ENCODE measurements around the gene NEURL4.

The NEURL4 gene

DNA sequence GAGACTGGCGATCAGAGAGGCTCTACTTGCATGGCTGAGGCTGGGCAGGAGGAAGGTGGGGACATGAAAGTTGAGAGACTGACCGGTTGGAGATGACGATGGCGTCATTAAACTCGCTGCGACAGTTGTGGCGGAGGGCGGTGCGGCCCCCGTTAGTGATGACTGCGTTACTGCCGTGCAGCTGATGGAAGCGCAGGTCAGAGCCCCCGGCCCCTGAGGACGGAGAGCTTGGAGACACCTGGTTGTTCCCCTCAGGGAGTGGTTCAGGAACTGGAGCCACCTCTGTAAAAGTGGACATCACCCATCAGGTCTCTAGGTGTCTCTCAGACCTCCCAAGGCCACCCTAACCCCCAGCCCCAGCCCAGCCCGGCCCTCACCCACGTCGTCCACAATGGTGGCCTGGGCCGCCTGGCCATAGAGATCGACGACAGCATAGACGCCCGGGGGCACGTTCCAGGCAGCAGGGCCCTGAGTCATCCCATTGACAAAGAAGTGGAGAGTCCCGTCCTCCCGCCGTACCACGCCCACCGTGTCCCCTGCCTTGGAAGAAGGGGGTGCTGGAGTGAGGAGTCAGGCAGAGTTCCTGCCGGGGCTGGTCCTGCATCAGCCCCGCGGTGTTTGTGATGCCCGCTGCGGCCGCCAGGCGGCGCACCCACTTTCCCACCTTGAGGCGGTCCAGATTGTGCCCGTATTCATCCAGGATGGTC lies 5.3 kb downstream of the NEURL4 start:
- TF ChIP-seq, protein P1, sequence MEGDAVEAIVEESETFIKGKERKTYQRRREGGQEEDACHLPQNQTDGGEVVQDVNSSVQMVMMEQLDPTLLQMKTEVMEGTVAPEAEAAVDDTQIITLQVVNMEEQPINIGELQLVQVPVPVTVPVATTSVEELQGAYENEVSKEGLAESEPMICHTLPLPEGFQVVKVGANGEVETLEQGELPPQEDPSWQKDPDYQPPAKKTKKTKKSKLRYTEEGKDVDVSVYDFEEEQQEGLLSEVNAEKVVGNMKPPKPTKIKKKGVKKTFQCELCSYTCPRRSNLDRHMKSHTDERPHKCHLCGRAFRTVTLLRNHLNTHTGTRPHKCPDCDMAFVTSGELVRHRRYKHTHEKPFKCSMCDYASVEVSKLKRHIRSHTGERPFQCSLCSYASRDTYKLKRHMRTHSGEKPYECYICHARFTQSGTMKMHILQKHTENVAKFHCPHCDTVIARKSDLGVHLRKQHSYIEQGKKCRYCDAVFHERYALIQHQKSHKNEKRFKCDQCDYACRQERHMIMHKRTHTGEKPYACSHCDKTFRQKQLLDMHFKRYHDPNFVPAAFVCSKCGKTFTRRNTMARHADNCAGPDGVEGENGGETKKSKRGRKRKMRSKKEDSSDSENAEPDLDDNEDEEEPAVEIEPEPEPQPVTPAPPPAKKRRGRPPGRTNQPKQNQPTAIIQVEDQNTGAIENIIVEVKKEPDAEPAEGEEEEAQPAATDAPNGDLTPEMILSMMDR (IDR thresholded peaks at IDR 0.05; ENCODE audit: low read depth, low read length, missing control alignments) = peak; percentile 98
- peaks cover 45% of the 10 kb centered on the region for H3K36me3 ChIP-seq (replicated peaks)
- peak; percentile 42 for DNase-seq
- no peak overlapping the region for H3K27ac ChIP-seq
- no peaks in the 10 kb centered on the region for H3K27me3 ChIP-seq (replicated peaks)
- in situ Hi-C loops (cut with HindIII; ENCODE audit: low pct_ligation_motif_present, low sequenced_read_pairs) = no loop called here
- no peak overlapping the region for H3K4me3 ChIP-seq (ENCODE audit: low read depth, low read length)

DNA sequence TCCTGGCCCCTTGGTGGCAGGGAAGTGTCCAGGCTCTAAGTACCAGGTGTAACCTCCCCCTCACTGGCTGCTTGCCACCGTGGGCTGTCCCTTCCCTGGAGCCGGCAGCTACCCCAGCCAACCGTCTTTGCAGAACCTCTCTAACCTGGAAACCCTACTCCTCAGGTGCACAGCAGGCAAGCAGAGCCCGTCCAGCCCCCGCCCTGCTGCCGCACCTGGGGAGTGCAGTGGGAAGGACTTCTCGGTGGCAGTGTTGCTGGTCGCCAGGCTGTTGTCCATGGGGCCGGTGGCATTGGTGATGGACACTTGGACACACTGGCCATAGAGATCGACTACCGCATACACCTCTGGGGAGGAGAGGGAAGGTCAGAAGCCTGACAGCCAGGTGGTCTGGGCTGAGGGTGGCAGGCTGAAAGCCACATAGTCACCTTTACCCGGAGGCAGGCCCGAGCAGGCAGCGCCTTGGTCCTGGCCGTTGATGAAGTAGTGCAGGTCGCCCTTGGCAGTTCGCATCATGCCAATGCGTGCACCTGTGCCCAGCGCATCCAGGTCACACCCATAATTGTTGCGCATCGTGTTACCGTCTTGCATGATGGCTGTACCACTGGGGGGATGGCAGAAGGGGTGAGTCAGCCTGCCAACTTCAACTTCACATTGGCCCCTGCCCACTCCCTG lies 6.5 kb downstream of the NEURL4 start:
- Histone ChIP-seq H3K27ac (no peak overlapping the region), H3K4me3 (ENCODE audit: low read depth, low read length) (no peak overlapping the region), H3K27me3 (replicated peaks) (no peaks in the 10 kb centered on the region), H3K36me3 (replicated peaks) (peaks cover 57% of the 10 kb centered on the region)
- no peak for DNase-seq
- in situ Hi-C loops (cut with HindIII; ENCODE audit: low pct_ligation_motif_present, low sequenced_read_pairs) = no loop called here
- TF ChIP-seq, protein P1 (IDR thresholded peaks at IDR 0.05; ENCODE audit: low read depth, low read length, missing control alignments) = no peak

DNA sequence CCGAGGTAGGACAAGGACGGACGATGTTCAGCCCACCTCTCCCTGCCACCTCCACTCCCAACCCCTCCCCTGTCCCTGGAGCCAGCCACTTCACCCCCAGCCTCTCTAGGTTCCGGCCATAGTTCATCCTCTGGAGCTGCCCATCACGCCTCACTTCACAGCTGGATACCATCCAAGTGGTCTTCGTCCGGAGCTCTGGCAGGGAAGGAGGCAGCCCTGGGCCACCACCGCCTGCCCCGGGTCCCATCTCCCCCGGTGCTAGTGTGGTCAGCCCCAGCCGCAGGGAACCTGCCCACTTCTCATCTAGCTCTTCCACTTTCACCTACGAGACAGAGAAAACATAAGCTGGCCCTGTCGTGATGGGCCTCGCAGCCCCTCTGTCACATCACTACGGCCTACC lies 7.7 kb downstream of the NEURL4 start:
- Histone ChIP-seq H3K4me3 (ENCODE audit: low read depth, low read length) (no peak overlapping the region), H3K36me3 (replicated peaks) (peaks cover 59% of the 10 kb centered on the region), H3K27ac (no peak overlapping the region), H3K27me3 (replicated peaks) (no peaks in the 10 kb centered on the region)
- in situ Hi-C loops (cut with HindIII; ENCODE audit: low pct_ligation_motif_present, low sequenced_read_pairs) = no loop called here
- no peak for DNase-seq
- TF ChIP-seq, protein P1 (IDR thresholded peaks at IDR 0.05; ENCODE audit: low read depth, low read length, missing control alignments) = no peak

DNA sequence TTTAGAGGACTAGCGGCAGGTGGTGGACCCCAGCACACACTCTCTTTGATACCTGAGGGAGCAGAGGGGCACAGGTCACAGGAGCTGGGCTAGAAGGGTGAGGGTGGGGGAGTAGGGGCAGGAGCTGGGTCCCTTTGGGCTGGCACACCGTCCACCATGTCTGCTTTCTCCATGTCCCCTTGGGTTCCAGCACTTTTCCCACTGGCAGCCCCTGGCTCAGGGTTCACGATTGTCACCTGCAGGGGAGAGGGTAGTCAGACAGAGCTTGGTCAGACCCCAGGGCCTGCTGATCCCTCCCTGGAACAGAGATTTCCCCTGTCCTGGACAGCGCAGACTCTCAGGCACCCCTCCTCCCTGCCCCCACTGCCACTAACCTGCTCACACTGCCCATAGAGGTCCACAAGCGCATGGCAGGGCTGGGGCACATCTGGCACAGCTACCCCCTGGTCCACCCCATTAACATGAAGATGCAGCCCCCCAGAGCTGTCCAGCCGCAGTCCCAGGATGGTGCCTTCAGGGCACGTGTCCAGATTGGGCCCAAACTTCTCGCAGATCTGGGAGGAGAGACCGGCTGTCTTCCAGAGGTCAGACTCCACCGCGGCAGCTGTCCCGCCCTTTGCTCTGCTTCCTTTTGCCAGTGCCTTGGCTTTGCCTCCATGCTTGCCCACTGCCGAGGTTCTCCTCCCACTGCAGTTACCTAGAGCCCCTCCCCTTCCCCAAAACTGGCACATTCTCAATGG lies 10.8 kb downstream of the NEURL4 start:
- in situ Hi-C loops (cut with HindIII; ENCODE audit: low pct_ligation_motif_present, low sequenced_read_pairs) = no loop called here
- Histone ChIP-seq H3K27me3 (replicated peaks) (no peaks in the 10 kb centered on the region), H3K36me3 (replicated peaks) (peaks cover 55% of the 10 kb centered on the region), H3K4me3 (ENCODE audit: low read depth, low read length) (no peak overlapping the region), H3K27ac (no peak overlapping the region)
- TF ChIP-seq, protein P1 (IDR thresholded peaks at IDR 0.05; ENCODE audit: low read depth, low read length, missing control alignments) = no peak
- DNase-seq = no peak

DNA sequence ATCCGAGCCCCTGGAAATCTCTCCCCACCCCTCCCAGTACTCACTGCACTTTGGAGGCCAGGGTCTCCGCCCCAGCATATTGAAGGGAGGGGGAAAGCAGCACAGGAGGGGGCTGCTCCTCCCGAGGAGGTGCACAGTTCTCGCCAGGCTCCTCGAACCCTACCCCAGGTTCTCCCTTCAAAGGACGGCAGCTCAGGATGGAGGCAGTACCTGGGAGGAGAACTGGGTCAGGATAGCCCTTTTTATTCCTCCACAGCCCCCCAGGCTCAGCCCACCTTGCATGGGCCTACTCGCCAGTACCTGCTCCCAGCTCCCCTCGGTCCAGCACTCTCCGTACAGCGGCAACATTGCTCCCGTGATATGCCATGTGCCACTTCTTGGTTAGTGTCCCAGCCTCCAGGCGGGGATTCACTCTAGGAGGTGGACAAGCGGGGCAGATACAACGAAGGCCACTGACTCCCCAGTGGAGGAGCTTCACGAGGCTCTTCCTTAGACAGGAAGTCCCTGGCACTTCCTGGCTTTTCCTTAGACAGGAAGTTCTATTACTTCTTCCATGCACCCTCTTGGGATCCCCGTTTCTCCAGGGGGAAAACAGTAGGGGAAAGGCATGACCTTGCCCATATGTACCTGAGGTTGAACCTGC lies 11.9 kb downstream of the NEURL4 start:
- Histone ChIP-seq H3K4me3 (ENCODE audit: low read depth, low read length) (no peak overlapping the region), H3K27ac (no peak overlapping the region), H3K27me3 (replicated peaks) (no peaks in the 10 kb centered on the region), H3K36me3 (replicated peaks) (peaks cover 55% of the 10 kb centered on the region)
- in situ Hi-C loops (cut with HindIII; ENCODE audit: low pct_ligation_motif_present, low sequenced_read_pairs) = no loop called here
- DNase-seq = no peak
- TF ChIP-seq, protein P1 (IDR thresholded peaks at IDR 0.05; ENCODE audit: low read depth, low read length, missing control alignments) = no peak
